GM18526 (cell line): ENCODE results near the gene AP4E1.

Experiments
- POLR2A ChIP-seq: IDR thresholded peaks from 3 replicates; pipeline ENCODE4 v1.6.1; 2011; ENCODE audit not compliant: insufficient read length; ENCODE audit errors: extremely low read depth

AP4E1 gene

GRCh38 chr15:50978580-50978979, 70.1 kb downstream of the AP4E1 start:
- TF ChIP-seq POLR2A = no peak

GRCh38 chr15:50979041-50979440, 70.6 kb downstream of the AP4E1 start:
- no peak for TF ChIP-seq POLR2A

GRCh38 chr15:50993598-50993997, 85.1 kb downstream of the AP4E1 start:
- no peak for TF ChIP-seq POLR2A

- TF ChIP-seq POLR2A = no peak
Observed at GRCh38 chr15:50996641-50997040, 88.2 kb downstream of the AP4E1 start.

- no peak for TF ChIP-seq POLR2A
Observed at GRCh38 chr15:50997371-50998051, 89.0 kb downstream of the AP4E1 start.

- TF ChIP-seq POLR2A = no peak
Observed at GRCh38 chr15:51004103-51004551, 95.6 kb downstream of the AP4E1 start.

- TF ChIP-seq POLR2A = no peak
Observed at GRCh38 chr15:51006336-51006985, 98.0 kb downstream of the AP4E1 start.

- no peak for TF ChIP-seq POLR2A
Observed at GRCh38 chr15:51007131-51007666, 98.7 kb downstream of the AP4E1 start.

GRCh38 chr15:51011212-51011611, 102.7 kb downstream of the AP4E1 start:
- no peak for TF ChIP-seq POLR2A

- no peak for TF ChIP-seq POLR2A
Observed at GRCh38 chr15:51016615-51017014, 108.1 kb downstream of the AP4E1 start.

GRCh38 chr15:51022206-51022605, 113.7 kb downstream of the AP4E1 start:
- no peak for TF ChIP-seq POLR2A

- TF ChIP-seq POLR2A = no peak
Observed at GRCh38 chr15:51023499-51023898, 115.0 kb downstream of the AP4E1 start.

- TF ChIP-seq POLR2A = no peak
Observed at GRCh38 chr15:51024735-51025453, 116.4 kb downstream of the AP4E1 start.

- TF ChIP-seq POLR2A = no peak
Observed at GRCh38 chr15:51025454-51025846, 117.0 kb downstream of the AP4E1 start.

GRCh38 chr15:51030649-51031316, 122.3 kb downstream of the AP4E1 start:
- no peak for TF ChIP-seq POLR2A
